K562 (cell line): Measurements from ENCODE around the gene WHAMM. TPM values are rescaled to one million over a fixed set of nuclear protein-coding genes. Genes with fewer than 3 reads are reported as not detected.

Experiments used
- CHD2 ChIP-seq: IDR thresholded peaks from 2 replicates; pipeline ENCODE4 v1.6.1; 2011; ENCODE audit warnings: low read depth, low read length
- DEAF1 ChIP-seq: fragments of 450-650 bp; formaldehyde crosslinking; IDR thresholded peaks from 2 replicates; pipeline ENCODE4 v1.4.0; 2020; ENCODE audit warnings: mild to moderate bottlenecking, moderate library complexity
- E2F3 ChIP-seq: fragments of 250-450 bp; sonication (Bioruptor Pico); IDR thresholded peaks from 2 replicates; pipeline ENCODE4 v1.4.0; 2020; ENCODE audit warnings: mild to moderate bottlenecking
- E2F8 ChIP-seq: fragments of 450-650 bp; IDR thresholded peaks from 2 replicates; pipeline ENCODE4 v1.7.1; 2018; ENCODE audit warnings: mild to moderate bottlenecking, low read depth; ENCODE audit not compliant: partially characterized antibody
- FOS ChIP-seq: IDR thresholded peaks from 3 replicates; pipeline ENCODE4 v1.6.1; 2011; ENCODE audit not compliant: insufficient read length; ENCODE audit errors: extremely low read depth
- IRF2 ChIP-seq: sonication (generic); formaldehyde crosslinking; IDR thresholded peaks from 2 replicates; pipeline ENCODE4 v1.8.1; 2022; ENCODE audit warnings: mild to moderate bottlenecking, missing genetic modification reagents
- MITF ChIP-seq: IDR thresholded peaks from 2 replicates; pipeline ENCODE4 v1.6.1; 2014; ENCODE audit warnings: antibody characterized with exemption
- NFIX ChIP-seq: fragments of 250-450 bp; sonication (Bioruptor Pico); IDR thresholded peaks from 2 replicates; pipeline ENCODE4 v1.4.0; 2020; ENCODE audit warnings: low read depth, mild to moderate bottlenecking, moderate library complexity
- NR0B1 ChIP-seq: fragments of 450-650 bp; IDR thresholded peaks from one replicate; pipeline ENCODE4 v1.6.1; 2018; ENCODE audit warnings: mild to moderate bottlenecking, moderate library complexity; ENCODE audit not compliant: partially characterized antibody
- NR1H2 ChIP-seq: sonication (generic); formaldehyde crosslinking; IDR thresholded peaks from 2 replicates; pipeline ENCODE4 v1.4.0; 2020; ENCODE audit warnings: mild to moderate bottlenecking, missing genetic modification reagents
- RAD51 ChIP-seq: fragments of 450-650 bp; IDR thresholded peaks from 2 replicates; pipeline ENCODE4 v1.7.1; 2016; ENCODE audit warnings: low read depth, mild to moderate bottlenecking, borderline replicate concordance
- SIN3B ChIP-seq: fragments of 450-650 bp; IDR thresholded peaks from 2 replicates; pipeline ENCODE4 v1.6.1; 2017; ENCODE audit warnings: low read depth, mild to moderate bottlenecking, moderate library complexity
- SMAD2 ChIP-seq: fragments of 150-350 bp; IDR thresholded peaks from 2 replicates; pipeline ENCODE4 v1.6.1; 2014; ENCODE audit warnings: low read depth, mild to moderate bottlenecking, low read length
- TRIM25 ChIP-seq: fragments of 450-650 bp; IDR thresholded peaks from 2 replicates; pipeline ENCODE4 v1.7.0; 2016; ENCODE audit warnings: borderline replicate concordance
- ZNF274 ChIP-seq: IDR thresholded peaks from 2 replicates; pipeline ENCODE4 v1.6.1; 2011; ENCODE audit warnings: low read depth, mild to moderate bottlenecking, low read length, moderate library complexity, borderline replicate concordance
- ZNF699 ChIP-seq: fragments of 250-450 bp; sonication (Bioruptor Pico); IDR thresholded peaks from 2 replicates; pipeline ENCODE4 v1.8.0; 2021; ENCODE audit warnings: mild to moderate bottlenecking, moderate library complexity; ENCODE audit not compliant: insufficient replicate concordance
- polyA plus RNA-seq, 8 experiments: library from polyadenylated mRNA; depleted of rRNA in 4 of 8; stranded (reverse) in 5 of 8; unstranded in 3 of 8; fragments of >200 nt; fragmentation: Nextera tagmentation in 2 of 8; fragmentation: Illumina TruSeq in 1 of 8; extraction: Ambion mirVana in 2 of 8; extraction: Trizol in 1 of 8; gene quantifications; 2 replicates each; pipeline versions ENCODE4 v1.2.1 to v1.2.3, GENCODE V29; 2011 to 2014; ENCODE audit warnings: inconsistent platforms in 1 of 8, missing spikeins in 1 of 8
- total RNA-seq, 7 experiments: library from RNA; depleted of rRNA in 6 of 7; stranded (reverse); fragments of >200 nt in 6 of 7; fragmentation: Illumina TruSeq in 2 of 7; extraction: Trizol in 2 of 7; gene quantifications; 2 replicates each; pipeline versions ENCODE4 v1.2.1 to v1.2.3, GENCODE V29; 2011 to 2021; ENCODE audit warnings: low replicate concordance in 1 of 7

WHAMM gene
- total and polyA plus RNA-seq, 9 of the 15 experiments (the other 6 are each of a cell fraction or from before 2014, with no cell fraction given): 2.0 to 4.8 (median 3.6) TPM

- TF ChIP-seq SIN3B: no peak; the same call in none of the 2 replicates
- TF ChIP-seq NFIX: no peak
- peak; percentile 79; the same call in 1 of the 2 replicates for TF ChIP-seq MITF
- peak; percentile 83 for TF ChIP-seq CHD2
- no peak for TF ChIP-seq SMAD2
- TF ChIP-seq FOS: peak; percentile 98
- TF ChIP-seq DEAF1: no peak
- TF ChIP-seq ZNF699 (CRISPR knock-in tag): no peak
- no peak for TF ChIP-seq NR0B1
- no peak for TF ChIP-seq TRIM25
- no peak for TF ChIP-seq IRF2
- no peak; the same call in 1 of the 2 replicates for TF ChIP-seq NR1H2
- TF ChIP-seq ZNF274: no peak
- 0 out of 2 replicates have a peak, but pooled peaks have one; percentile 21 for TF ChIP-seq E2F3
- TF ChIP-seq RAD51: peak; percentile 26; the same call in 1 of the 2 replicates
- TF ChIP-seq E2F8: no peak
These were observed at the start of gene WHAMM (continued) for GRCh38 chr15:82809308-82810060.
